Measurements from ENCODE around the gene ST6GALNAC3.
"Not testable (repeated sequence)": the region's sequence is repeated elsewhere in the genome, so short reads cannot be mapped to it uniquely, and the experiment has no call there.

Gene ST6GALNAC3

GRCh38 chr1:76225526-76225925, 151.0 kb downstream of the ST6GALNAC3 start:
- no peak for DNase-seq
- intact Hi-C loops (cut with DNase I) = no loop called here

- intact Hi-C loops (cut with DNase I) = no loop called here
- DNase-seq = no peak
These were observed 153.1 kb downstream of the ST6GALNAC3 start for GRCh38 chr1:76227621-76228020.

GRCh38 chr1:76229279-76230005, 154.9 kb downstream of the ST6GALNAC3 start:
- intact Hi-C loops (cut with DNase I) = no loop called here
- DNase-seq = no peak

- intact Hi-C loops (cut with DNase I) = no loop called here
- DNase-seq = no peak
These were observed 156.3 kb downstream of the ST6GALNAC3 start for GRCh38 chr1:76230842-76231281.

GRCh38 chr1:76231320-76231719, 156.8 kb downstream of the ST6GALNAC3 start:
- intact Hi-C loops (cut with DNase I) = no loop called here

GRCh38 chr1:76232666-76233065, 158.1 kb downstream of the ST6GALNAC3 start:
- intact Hi-C loops (cut with DNase I) = no loop called here
- no peak for DNase-seq

More at GRCh38 chr1:76231320-76231719, 156.8 kb downstream of the ST6GALNAC3 start:
- DNase-seq = no peak

- DNase-seq = no peak
- intact Hi-C loops (cut with DNase I) = no loop called here
These were observed 159.5 kb downstream of the ST6GALNAC3 start for GRCh38 chr1:76234061-76234460.

- DNase-seq = no peak
These were observed 162.7 kb downstream of the ST6GALNAC3 start for GRCh38 chr1:76237211-76237610.

GRCh38 chr1:76238094-76238628, 163.6 kb downstream of the ST6GALNAC3 start:
- DNase-seq = no peak
- intact Hi-C loops (cut with DNase I) = no loop called here

More at GRCh38 chr1:76237211-76237610, 162.7 kb downstream of the ST6GALNAC3 start:
- intact Hi-C loops (cut with DNase I) = no loop called here

GRCh38 chr1:76239470-76239918, 164.9 kb downstream of the ST6GALNAC3 start:
- DNase-seq = no peak
- intact Hi-C loops (cut with DNase I) = no loop called here

GRCh38 chr1:76240316-76240715, 165.8 kb downstream of the ST6GALNAC3 start:
- intact Hi-C loops (cut with DNase I) = no loop called here

GRCh38 chr1:76242587-76242986, 168.0 kb downstream of the ST6GALNAC3 start:
- intact Hi-C loops (cut with DNase I); DNase-seq: not testable (repeated sequence)

More at GRCh38 chr1:76240316-76240715, 165.8 kb downstream of the ST6GALNAC3 start:
- DNase-seq = no peak

GRCh38 chr1:76247261-76247852, 172.8 kb downstream of the ST6GALNAC3 start:
- intact Hi-C loops (cut with DNase I) = no loop called here
- DNase-seq = no peak

- DNase-seq = no peak
- intact Hi-C loops (cut with DNase I) = no loop called here
These were observed 175.7 kb downstream of the ST6GALNAC3 start for GRCh38 chr1:76250271-76250670.

GRCh38 chr1:76252431-76252830, 177.9 kb downstream of the ST6GALNAC3 start:
- intact Hi-C loops (cut with DNase I) = no loop called here
- DNase-seq = no peak

GRCh38 chr1:76254104-76255030, 179.8 kb downstream of the ST6GALNAC3 start:
- intact Hi-C loops (cut with DNase I) = no loop called here
- DNase-seq = peak in 4 of 42 donors; percentile 18 to 37 (median 24)

GRCh38 chr1:76256289-76257223, 182.0 kb downstream of the ST6GALNAC3 start:
- no peak for DNase-seq
- intact Hi-C loops (cut with DNase I) = no loop called here

- intact Hi-C loops (cut with DNase I) = no loop called here
- no peak for DNase-seq
These were observed 183.3 kb downstream of the ST6GALNAC3 start for GRCh38 chr1:76257823-76258222.
